Heart right ventricle (tissue), 16 donors: ENCODE data around the gene MAB21L2. TPM values are rescaled to one million over a fixed set of nuclear protein-coding genes. Genes with fewer than 3 reads are reported as not detected.

ENCODE experiments used
- ATAC-seq, 8 donors: fragments of 200-7000 bp; cut with Tn5 transposase; one replicate each; pipeline ENCODE4 v1.9.1; 2020; ENCODE audit warnings: mild to moderate bottlenecking in 8 of 8, moderate library complexity in 8 of 8, moderate number of reproducible peaks in 1 of 8
- DNase-seq, 2 donors: peaks; one replicate each; pipeline ENCODE4 v3.0.0-alpha.2; 2020
- H3K27ac ChIP-seq, 10 donors: fragments of 200-600 bp; sonication (generic) in 2 of 10; one replicate each; pipeline versions ENCODE4 v1.5.0 to v1.8.0; 2020 to 2022; ENCODE audit warnings: mild to moderate bottlenecking in 3 of 10
- H3K27me3 ChIP-seq, 7 donors: fragments of 200-600 bp; one replicate each; pipeline ENCODE4 v1.8.0; 2021 to 2022; ENCODE audit warnings: mild to moderate bottlenecking in 2 of 7
- H3K36me3 ChIP-seq, 9 donors: fragments of 200-600 bp; sonication (generic) in 1 of 9; one replicate each; pipeline versions ENCODE4 v1.5.0 to v1.8.0; 2020 to 2022; ENCODE audit warnings: mild to moderate bottlenecking in 2 of 9
- H3K4me1 ChIP-seq, 9 donors: fragments of 200-600 bp; sonication (generic) in 1 of 9; one replicate each; pipeline versions ENCODE4 v1.5.0 to v1.8.0; 2020 to 2022; ENCODE audit warnings: mild to moderate bottlenecking in 4 of 9
- H3K4me3 ChIP-seq, 10 donors: fragments of 200-600 bp; sonication (generic) in 2 of 10; one replicate each; pipeline versions ENCODE4 v1.5.0 to v1.8.0; 2020 to 2022; ENCODE audit warnings: mild to moderate bottlenecking in 7 of 10, moderate library complexity in 2 of 10
- H3K9me3 ChIP-seq, 11 donors: fragments of 200-600 bp in 10 of 11; sonication (generic) in 2 of 11; one replicate each; pipeline versions ENCODE4 v1.5.0 to v1.8.0; 2013 to 2022; ENCODE audit warnings: mild to moderate bottlenecking in 2 of 11, control low read depth in 1 of 11, moderate library complexity in 1 of 11
- WGBS, 2 donors: extraction: QIAGEN DNeasy Blood & Tissue Kit; methylation state at CpG; one replicate each; pipeline ENCODE4 v1.1.7; 2013; ENCODE audit warnings: inconsistent platforms in 1 of 2; 5-methylcytosine and 5-hydroxymethylcytosine counted together
- intact Hi-C, 10 donors: fragments of 100-400 bp; cut with DNase I; formaldehyde crosslinking; loops; one replicate each; pipeline versions ENCODE4 v1.11.1 to v1.14.2; 2022
- polyA plus RNA-seq, 2 donors: library from polyadenylated mRNA; stranded (reverse); fragments of 200-250 nt; gene quantifications; one replicate each; pipeline ENCODE4 v1.2.3, GENCODE V29; 2013
- total RNA-seq, 10 donors: library from RNA; stranded (reverse); fragmentation: NEBNext Ultra II Directional in 3 of 10; extraction: Animal tissue kit (Norgen Biotek cat#: 25700) in 3 of 10; gene quantifications; one replicate each; pipeline versions ENCODE4 v1.2.1 to v1.2.4, GENCODE V29; 2021 to 2023
- TF ChIP-seq, protein P1 (sequence below), 9 donors: fragments of 200-600 bp; sonication (generic) in 2 of 9; IDR thresholded peaks; one replicate each; pipeline versions ENCODE4 v1.5.0 to v1.8.0; 2021 to 2022; ENCODE audit warnings: antibody characterized with exemption in 9 of 9, mild to moderate bottlenecking in 5 of 9, moderate library complexity in 1 of 9
- donor health status: Arrhythmogenic right ventricular cardiomyopathy.
- donor health status: ischemic (EF 13 %, LVEDD 7.1; RV severe dilation, severe dysfunction).
- donor health status: healthy with polysubstance abuse.
- donor health status: DM: no; HTN: yes; CAD: no.
- donor health status: DM: no; HTN: no; CAD: no.
- donor health status: ischemic (EF 25% LVEDD 6.9; RV normal size, moderate dysfunction).
- donor health status: ischemic (EF 25% LVEDD 5.7; RV mildly dilated, moderate dysfunction).
- donor health status: healthy.
- donor health status: DM: yes; HTN: yes; CAD: no.
- donor health status: Ischemic cardiomyopathy.
- donor health status: ischemic (EF 35%, LVEDD 5.7; RV mildly dilated, moderate dysfunction).
- donor health status: nonischemic (EF 11% LVEDD 7.7; RV severe dilation, severe dysfunction).
- donor health status: DM: yes; HTN: yes; CAD: no.
- donor health status: PGD.
- donor health status: ischemic (EF 29% LVEDD 5.4; RV normal size, mild dysfunction).
- donor health status: nonischemic (EF 23%, LVEDD 6.1; RV moderate dilation, normal function).

MAB21L2 gene
- total and polyA plus RNA-seq, 12 donors = 0.03 to 0.15 (median 0.10) TPM; not detected in 6

DNA sequence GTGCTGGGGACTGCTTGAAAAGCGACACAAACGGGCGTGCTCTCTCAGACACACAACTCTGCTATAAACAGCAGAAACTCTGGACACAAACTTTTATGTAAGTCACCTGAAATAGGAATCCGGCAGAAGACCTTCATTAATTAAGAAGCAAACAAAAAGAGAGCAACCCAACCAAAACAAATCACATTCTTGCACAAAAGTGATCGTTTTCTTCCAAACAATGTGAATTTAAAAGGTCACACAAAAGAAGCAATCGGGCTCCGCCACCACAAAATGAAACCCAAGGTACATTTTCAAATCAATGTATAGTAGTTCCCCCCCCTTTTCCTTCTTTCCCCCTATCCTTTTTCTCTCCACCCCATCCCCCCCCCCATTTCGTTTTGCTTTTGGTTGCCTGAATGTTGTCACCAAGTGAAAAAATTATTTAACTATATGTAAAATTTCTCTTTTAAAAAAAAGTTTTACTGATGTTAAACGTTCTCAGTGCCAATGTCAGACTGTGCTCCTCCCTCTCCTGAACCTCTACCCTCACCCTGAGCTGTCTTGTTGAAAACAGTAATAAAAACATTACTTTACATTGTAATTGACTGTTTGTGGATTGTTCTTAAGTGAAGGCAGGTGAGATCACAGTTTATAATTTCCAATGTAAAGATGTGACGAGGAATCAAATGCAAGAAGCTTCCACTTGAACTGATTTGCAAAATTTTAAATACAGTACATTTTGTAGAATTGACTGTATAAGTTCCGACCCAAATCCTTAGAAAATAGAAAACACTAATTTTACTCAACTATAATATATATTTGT is 2.4 kb downstream of the MAB21L2 start:
- TF ChIP-seq, protein P1, sequence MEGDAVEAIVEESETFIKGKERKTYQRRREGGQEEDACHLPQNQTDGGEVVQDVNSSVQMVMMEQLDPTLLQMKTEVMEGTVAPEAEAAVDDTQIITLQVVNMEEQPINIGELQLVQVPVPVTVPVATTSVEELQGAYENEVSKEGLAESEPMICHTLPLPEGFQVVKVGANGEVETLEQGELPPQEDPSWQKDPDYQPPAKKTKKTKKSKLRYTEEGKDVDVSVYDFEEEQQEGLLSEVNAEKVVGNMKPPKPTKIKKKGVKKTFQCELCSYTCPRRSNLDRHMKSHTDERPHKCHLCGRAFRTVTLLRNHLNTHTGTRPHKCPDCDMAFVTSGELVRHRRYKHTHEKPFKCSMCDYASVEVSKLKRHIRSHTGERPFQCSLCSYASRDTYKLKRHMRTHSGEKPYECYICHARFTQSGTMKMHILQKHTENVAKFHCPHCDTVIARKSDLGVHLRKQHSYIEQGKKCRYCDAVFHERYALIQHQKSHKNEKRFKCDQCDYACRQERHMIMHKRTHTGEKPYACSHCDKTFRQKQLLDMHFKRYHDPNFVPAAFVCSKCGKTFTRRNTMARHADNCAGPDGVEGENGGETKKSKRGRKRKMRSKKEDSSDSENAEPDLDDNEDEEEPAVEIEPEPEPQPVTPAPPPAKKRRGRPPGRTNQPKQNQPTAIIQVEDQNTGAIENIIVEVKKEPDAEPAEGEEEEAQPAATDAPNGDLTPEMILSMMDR (IDR thresholded peaks at IDR 0.05) = no peak
- peaks cover 0 to 28% (median 0%) of the 10 kb centered on the region in 11 donors for H3K9me3 ChIP-seq
- DNase-seq (no peak), ATAC-seq (no peak)
- no peak overlapping the region for H3K27ac ChIP-seq
- intact Hi-C loops = loop anchor here in 1 of 10 donors (10.0 kb wide), 1 partner anchor 290 kb away; no protein-coding TSS in a partner anchor
- H3K36me3 ChIP-seq = peaks cover 0 to 21% (median 0%) of the 10 kb centered on the region in 9 donors
- peaks cover 0 to 10% (median 0%) of the 10 kb centered on the region in 9 donors for H3K4me1 ChIP-seq
- H3K27me3 ChIP-seq = peaks cover 0 to 52% (median 0%) of the 10 kb centered on the region in 7 donors
- WGBS, 2 donors = 61 to 74% methylated on average over 11 of the region's 11 CpGs
- peak overlapping the region in 9 of 10 donors; percentile 22 to 54 (median 50) for H3K4me3 ChIP-seq

DNA sequence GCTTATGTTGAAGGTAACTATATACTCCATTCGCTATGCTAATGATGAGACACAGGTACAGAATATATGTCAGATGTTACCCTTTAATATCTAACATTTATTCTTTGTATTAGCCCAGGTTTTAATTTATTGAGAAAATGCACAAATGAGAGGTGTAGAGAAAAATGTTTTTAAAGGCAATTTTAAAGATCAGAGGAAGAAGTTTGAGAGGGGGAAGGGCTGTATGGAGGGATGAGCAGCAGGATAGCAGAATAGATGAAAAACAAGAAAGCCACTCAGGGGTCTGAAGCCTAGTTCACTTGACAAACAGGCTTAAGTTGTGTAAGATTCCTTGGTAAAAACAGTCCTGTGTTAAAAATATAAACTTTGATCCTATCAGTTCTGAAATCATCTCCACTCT is 3.7 kb downstream of the MAB21L2 start:
- intact Hi-C loops = loop anchor here in 1 of 10 donors (10.0 kb wide), 1 partner anchor 291 kb away; no protein-coding TSS in a partner anchor
- TF ChIP-seq, protein P1 (IDR thresholded peaks at IDR 0.05) = no peak
- no peak overlapping the region for H3K4me3 ChIP-seq
- no peak for DNase-seq
- H3K9me3 ChIP-seq = peaks cover 0 to 18% (median 0%) of the 10 kb centered on the region in 11 donors
- H3K4me1 ChIP-seq = peaks cover 0 to 10% (median 0%) of the 10 kb centered on the region in 9 donors
- H3K36me3 ChIP-seq = peaks cover 0 to 26% (median 0%) of the 10 kb centered on the region in 9 donors
- H3K27ac ChIP-seq = no peak overlapping the region
- ATAC-seq = no peak
- WGBS, 2 donors = 97 to 98% methylated on average over 1 of the region's 1 CpG
- peaks cover 0 to 44% (median 0%) of the 10 kb centered on the region in 7 donors for H3K27me3 ChIP-seq

DNA sequence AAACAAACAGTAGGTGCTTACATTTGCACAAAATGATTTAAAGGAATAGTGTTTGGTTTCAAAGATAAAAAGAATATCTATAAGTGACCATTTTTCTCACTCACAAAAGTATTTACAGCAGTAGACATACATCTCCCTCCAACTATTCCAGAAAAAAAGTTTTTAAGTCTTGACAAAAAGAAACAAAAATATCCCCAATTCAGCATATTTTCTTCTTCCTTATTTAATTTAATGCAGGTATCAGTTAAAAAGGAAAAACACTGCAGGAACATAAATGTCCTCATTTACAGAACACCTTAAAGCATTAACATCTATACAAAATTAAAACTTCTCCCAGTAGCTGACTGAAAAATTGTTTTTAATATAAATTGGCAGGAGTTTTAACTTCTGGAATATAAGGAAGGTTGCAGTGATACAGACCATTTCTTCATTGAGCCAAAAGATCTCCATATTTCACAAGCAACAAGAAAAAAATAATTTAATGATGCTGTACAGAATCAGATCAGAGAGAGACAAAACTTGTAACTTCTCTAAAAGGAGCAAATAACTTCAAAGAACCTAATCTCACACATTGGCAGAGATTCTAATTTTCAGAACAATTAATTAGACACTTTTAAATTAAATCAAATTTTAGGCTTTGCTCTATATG is 4.3 kb downstream of the MAB21L2 start:
- H3K27me3 ChIP-seq = peaks cover 0 to 37% (median 0%) of the 10 kb centered on the region in 7 donors
- TF ChIP-seq, protein P1 (IDR thresholded peaks at IDR 0.05) = no peak
- ATAC-seq (no peak), DNase-seq (no peak)
- no peak overlapping the region for H3K4me3 ChIP-seq
- H3K4me1 ChIP-seq = peaks cover 0 to 10% (median 0%) of the 10 kb centered on the region in 9 donors
- no peak overlapping the region for H3K27ac ChIP-seq
- peaks cover 0 to 18% (median 0%) of the 10 kb centered on the region in 11 donors for H3K9me3 ChIP-seq
- intact Hi-C loops = loop anchor here in 1 of 10 donors (10.0 kb wide), 1 partner anchor 291 kb away; no protein-coding TSS in a partner anchor
- H3K36me3 ChIP-seq = peaks cover 0 to 26% (median 0%) of the 10 kb centered on the region in 9 donors

DNA sequence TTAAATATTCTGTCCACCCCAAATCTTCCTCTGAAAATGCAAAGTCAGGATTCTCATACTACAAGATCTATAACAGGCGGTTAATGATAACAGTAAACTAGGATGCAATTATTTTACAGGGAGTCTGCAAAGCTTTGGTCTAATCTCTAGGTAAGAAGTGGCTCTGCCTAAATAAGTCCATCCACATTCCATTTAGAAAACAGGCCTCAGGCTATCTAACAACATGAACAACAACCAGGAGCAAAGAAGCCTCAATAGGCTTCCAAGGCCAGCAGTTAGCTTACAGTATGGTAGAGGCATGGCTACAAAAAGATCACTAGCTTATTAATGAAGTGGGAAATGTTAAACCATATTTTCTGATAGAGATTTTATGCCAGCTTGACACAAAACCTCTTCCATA is 6.4 kb downstream of the MAB21L2 start:
- H3K4me3 ChIP-seq = no peak overlapping the region
- no peak for DNase-seq
- peaks cover 0 to 9% (median 0%) of the 10 kb centered on the region in 9 donors for H3K4me1 ChIP-seq
- peaks cover 0 to 5% (median 0%) of the 10 kb centered on the region in 11 donors for H3K9me3 ChIP-seq
- WGBS, 2 donors = 100% methylated on average over 1 of the region's 1 CpG
- intact Hi-C loops = loop anchor here in 1 of 10 donors (10.0 kb wide), 1 partner anchor 294 kb away; no protein-coding TSS in a partner anchor
- H3K36me3 ChIP-seq = peaks cover 0 to 26% (median 0%) of the 10 kb centered on the region in 9 donors
- no peak for ATAC-seq
- TF ChIP-seq, protein P1 (IDR thresholded peaks at IDR 0.05) = no peak
- H3K27me3 ChIP-seq = peaks cover 0 to 20% (median 0%) of the 10 kb centered on the region in 7 donors
- H3K27ac ChIP-seq = no peak overlapping the region
